Transverse colon (tissue), 4 donors: ENCODE data around the gene LACTBL1. TPM values are rescaled to one million over a fixed set of nuclear protein-coding genes. Genes with fewer than 3 reads are reported as not detected.
A peak's percentile ranks its signal among the peaks of the same experiment; 100 is the strongest.
"Not testable (repeated sequence)": the region's sequence is repeated elsewhere in the genome, so short reads cannot be mapped to it uniquely, and the experiment has no call there.

ENCODE experiments used
- DNase-seq: peaks from one replicate; pipeline ENCODE4 v3.0.0-alpha.2; 2019
- H3K27ac ChIP-seq, 4 donors: fragments of 200-600 bp; sonication (generic); 2 replicates each; pipeline ENCODE4 v1.5.1; 2016 to 2018; ENCODE audit warnings: inconsistent platforms in 4 of 4
- H3K27me3 ChIP-seq: fragments of 200-600 bp; sonication (generic); 2 replicates; pipeline ENCODE4 v1.5.1; 2017; ENCODE audit warnings: inconsistent platforms
- H3K36me3 ChIP-seq, 4 donors: fragments of 200-600 bp; sonication (generic); 2 replicates each; pipeline ENCODE4 v1.5.1; 2017 to 2019; ENCODE audit warnings: inconsistent platforms in 4 of 4
- H3K4me1 ChIP-seq, 4 donors: fragments of 200-600 bp; sonication (generic); 2 replicates each; pipeline ENCODE4 v1.5.1; 2017 to 2020; ENCODE audit warnings: inconsistent platforms in 4 of 4
- H3K4me3 ChIP-seq, 4 donors: fragments of 200-600 bp; sonication (generic); 1 replicate in 1 of 4; 2 replicates in 3 of 4; pipeline versions ENCODE4 v1.5.1 to v1.6.1; 2017 to 2019; ENCODE audit warnings: inconsistent platforms in 4 of 4
- H3K9me3 ChIP-seq, 2 donors: fragments of 200-600 bp; sonication (generic); 2 replicates each; pipeline ENCODE4 v1.5.1; 2017 to 2019; ENCODE audit warnings: inconsistent platforms in 2 of 2
- CTCF ChIP-seq, 5 experiments: fragments of 200-600 bp in 3 of 5; fragments of 450-650 bp in 2 of 5; sonication (generic) in 3 of 5; IDR thresholded peaks; 1 replicate in 2 of 5; 2 replicates in 3 of 5; pipeline ENCODE4 v1.5.1; 2016 to 2017; ENCODE audit warnings: antibody characterized with exemption in 5 of 5, inconsistent platforms in 3 of 5, mild to moderate bottlenecking in 2 of 5, moderate library complexity in 1 of 5
- EP300 ChIP-seq: sonication (generic); formaldehyde crosslinking; IDR thresholded peaks from one replicate; pipeline ENCODE4 v1.6.1; 2017; ENCODE audit warnings: antibody characterized with exemption, low read depth
- POLR2A ChIP-seq: fragments of 450-650 bp; IDR thresholded peaks from one replicate; pipeline ENCODE4 v1.6.1; 2016; ENCODE audit warnings: antibody characterized with exemption, mild to moderate bottlenecking, moderate library complexity
- POLR2AphosphoS5 ChIP-seq, 3 donors: sonication (generic); formaldehyde crosslinking; IDR thresholded peaks; one replicate each; pipeline ENCODE4 v1.6.1; 2016; ENCODE audit warnings: antibody characterized with exemption in 3 of 3
- WGBS, 2 donors: methylation state at CpG; one replicate each; pipeline ENCODE4 v1.1.5; 2018; ENCODE audit warnings: low coverage in 1 of 2; 5-methylcytosine and 5-hydroxymethylcytosine counted together
- in situ Hi-C, 4 donors: fragments of 200-750 bp; cut with MboI; loops; one replicate each; pipeline versions ENCODE4 v1.15.0 to v1.15.1; 2017; ENCODE audit warnings: low sequenced_read_pairs in 3 of 4, low pct_ligation_motif_present in 1 of 4, low pct_unique_long_range_greater_than_20kb in 1 of 4
- intact Hi-C: fragments of 100-400 bp; cut with DNase I; formaldehyde crosslinking; loops from one replicate; pipeline ENCODE4 v1.15.1; 2023; ENCODE audit warnings: low total_unique reads
- total RNA-seq, 4 donors: library from RNA; depleted of rRNA; stranded (reverse); fragments of >200 nt; gene quantifications; one replicate each; pipeline ENCODE4 v1.1.0, GENCODE V29; 2016

The LACTBL1 gene
- total RNA-seq, 4 donors from 2014 or later, result not detected

GRCh38 chr1:23019094-23019862, 46.6 kb upstream of the LACTBL1 start, which contains the start of gene KDM1A:
Gene KDM1A, plus strand, starts transcription at chr1:23019468. Its CDS starts 129 bp downstream, at chr1:23019597.
- Histone ChIP-seq H3K36me3 (no peaks in the 10 kb centered on the region), H3K4me3 (peak within 1 kb of the TSS; percentile 90 to 98 (median 94)), H3K27me3 (no peaks in the 10 kb centered on the region), H3K9me3 (no peaks in the 10 kb centered on the region), H3K4me1 (peaks cover 6 to 23% (median 16%) of the 10 kb centered on the region in 4 donors), H3K27ac (peak within 1 kb of the TSS; percentile 93 to 96 (median 94))
- DNase-seq, result peak; percentile 98
- TF ChIP-seq POLR2A (peak; percentile 83), CTCF (IDR thresholded peaks at IDR 0.05) (peak in 1 of 5 experiments; percentile 3), EP300 (no peak), POLR2AphosphoS5 (IDR thresholded peaks at IDR 0.05) (peak; percentile 88 to 95 (median 94))
- intact Hi-C loops, result no loop called here
- in situ Hi-C loops, result no loop called here
- WGBS, 2 donors, result 1 to 5% methylated on average over 4 to 79 of the region's 85 CpGs

GRCh38 chr1:23018661-23019093, 46.0 kb upstream of the LACTBL1 start:
- Histone ChIP-seq H3K27me3 (no peaks in the 10 kb centered on the region), H3K36me3 (no peaks in the 10 kb centered on the region), H3K27ac (peak overlapping the region; percentile 93 to 96 (median 94)), H3K4me3 (peak overlapping the region; percentile 47 to 98 (median 90)), H3K9me3 (no peaks in the 10 kb centered on the region), H3K4me1 (peaks cover 6 to 23% (median 16%) of the 10 kb centered on the region in 4 donors)
- TF ChIP-seq POLR2AphosphoS5 (IDR thresholded peaks at IDR 0.05), result no peak
- TF ChIP-seq POLR2A, result no peak
- no peak for TF ChIP-seq EP300
- TF ChIP-seq CTCF (IDR thresholded peaks at IDR 0.05), result no peak
- intact Hi-C loops (no loop called here), in situ Hi-C loops (no loop called here)
- 21 to 42% methylated on average over 10 of the region's 10 CpGs for WGBS, 2 donors
- no peak for DNase-seq

- H3K4me3 ChIP-seq, result no peak overlapping the region
- H3K9me3 ChIP-seq, result no peaks in the 10 kb centered on the region
- no peak for DNase-seq
- intact Hi-C loops, result no loop called here
- TF ChIP-seq POLR2AphosphoS5 (IDR thresholded peaks at IDR 0.05), result no peak
- TF ChIP-seq EP300, result no peak
- no peak for TF ChIP-seq CTCF (IDR thresholded peaks at IDR 0.05)
- TF ChIP-seq POLR2A, result no peak
- peaks cover 0 to 5% (median 2%) of the 10 kb centered on the region in 4 donors for H3K4me1 ChIP-seq
- 79 to 85% methylated on average over 2 to 3 of the region's 3 CpGs for WGBS, 2 donors
- no peaks in the 10 kb centered on the region for H3K27me3 ChIP-seq
- H3K27ac ChIP-seq, result no peak overlapping the region
- in situ Hi-C loops, result no loop called here
- no peaks in the 10 kb centered on the region for H3K36me3 ChIP-seq
Observed at GRCh38 chr1:23013657-23014056, 41.0 kb upstream of the LACTBL1 start.

- WGBS, 2 donors, result 84 to 86% methylated on average over 6 to 8 of the region's 8 CpGs
Observed at GRCh38 chr1:23010025-23010424, 37.4 kb upstream of the LACTBL1 start.

More at GRCh38 chr1:23010025-23010424, 37.4 kb upstream of the LACTBL1 start:
- H3K4me1 ChIP-seq, DNase-seq, H3K9me3 ChIP-seq, H3K27ac ChIP-seq, H3K4me3 ChIP-seq, H3K36me3 ChIP-seq, H3K27me3 ChIP-seq, intact Hi-C loops, in situ Hi-C loops: not testable (repeated sequence)
